Skeletal muscle cell (primary cell): ENCODE measurements around the gene CBLN2.

ENCODE experiments used
- DNase-seq: peaks from one replicate; pipeline ENCODE4 v3.0.0-alpha.2; 2010; ENCODE audit warnings: low read depth
- H3K4me3 ChIP-seq: 2 replicates; pipeline ENCODE4 v1.5.1; 2011; ENCODE audit warnings: low read depth, mild to moderate bottlenecking, control low read depth, low read length, moderate library complexity

Gene CBLN2

DNA sequence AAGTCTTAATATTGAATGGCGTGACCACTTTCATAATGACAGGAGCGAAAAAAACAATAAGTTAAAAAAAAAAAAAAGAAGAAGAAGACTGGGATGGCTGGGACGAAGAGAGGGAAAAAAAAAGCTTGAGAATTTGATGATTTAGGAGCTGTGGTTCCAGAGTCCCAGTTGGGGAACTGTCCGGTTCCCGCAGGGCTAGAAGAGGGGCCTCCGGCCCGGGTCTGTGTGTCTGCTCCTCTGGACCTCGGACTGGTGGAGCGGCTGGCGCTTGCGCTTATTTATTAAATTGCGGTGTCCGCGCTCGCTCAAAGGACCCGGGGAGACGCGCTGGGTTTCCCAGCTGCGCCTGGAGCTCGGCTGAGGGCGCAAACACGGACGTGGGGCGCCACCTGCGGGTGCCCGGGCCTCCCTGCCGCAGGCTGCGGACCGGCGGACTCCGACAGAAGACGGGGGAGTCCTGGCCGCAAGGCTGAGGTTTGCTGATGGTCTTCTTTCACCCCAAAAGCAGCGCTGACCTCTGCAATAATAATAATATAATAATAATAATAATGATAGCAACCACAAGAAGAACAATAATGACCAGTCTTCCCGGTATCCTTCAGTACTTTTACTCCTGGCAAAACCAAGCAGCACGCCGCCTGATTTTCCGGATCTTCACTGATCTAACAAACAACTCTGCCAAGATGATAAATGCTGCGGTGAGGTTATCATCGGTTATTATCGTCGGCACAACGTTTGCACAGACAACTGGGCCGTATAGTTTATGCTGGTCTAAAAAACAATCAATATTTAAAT is at the start of gene CBLN2:
Gene CBLN2, minus strand, starts transcription at position 251 of the 795 bp plus-strand sequence. CDS start 2,182 bp downstream, outside the sequence.
- peak; percentile 7 for DNase-seq
- peak within 1 kb of the TSS; percentile 21 for H3K4me3 ChIP-seq

DNA sequence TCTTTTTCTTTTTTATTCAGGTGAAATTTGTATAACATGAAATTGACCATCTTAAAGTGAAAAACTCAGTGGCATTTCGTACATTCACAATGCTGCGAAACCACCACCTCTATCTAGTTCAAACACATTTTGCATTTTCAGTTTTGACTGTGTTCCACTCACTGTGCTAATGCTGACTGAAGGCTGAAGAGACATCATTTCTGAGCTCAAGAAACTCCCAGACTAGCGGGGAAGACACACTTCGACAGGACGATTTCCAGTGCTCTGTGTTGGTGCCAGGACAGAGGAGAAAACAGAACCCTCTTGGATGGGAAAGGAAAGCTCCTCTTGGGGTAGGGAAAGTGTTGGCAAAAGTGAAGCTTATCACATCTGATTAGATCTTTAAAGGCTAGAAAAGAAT is 44.2 kb upstream of the CBLN2 start:
- no peak for DNase-seq
- H3K4me3 ChIP-seq, result no peak overlapping the region

DNA sequence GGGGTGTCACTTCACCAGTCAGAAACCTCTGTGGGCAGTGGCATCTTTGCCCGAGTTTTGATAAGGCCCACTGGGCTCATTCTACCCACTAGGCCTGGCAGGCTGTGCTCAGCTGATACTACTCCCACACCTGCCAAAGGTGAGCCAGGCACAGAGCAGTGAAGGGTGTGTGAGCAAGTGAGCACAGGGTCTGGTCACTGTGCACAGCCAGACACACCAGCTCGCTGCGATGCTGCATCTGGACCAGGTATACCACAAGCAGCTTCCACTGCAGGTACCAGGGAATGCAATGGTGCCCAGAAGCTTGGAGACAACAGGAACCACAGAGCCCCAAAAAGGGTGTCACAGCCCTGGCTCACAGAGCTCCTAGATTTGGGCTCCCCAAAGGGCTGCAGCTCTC is 40.6 kb upstream of the CBLN2 start:
- H3K4me3 ChIP-seq, result no peak overlapping the region
- DNase-seq, result no peak

DNA sequence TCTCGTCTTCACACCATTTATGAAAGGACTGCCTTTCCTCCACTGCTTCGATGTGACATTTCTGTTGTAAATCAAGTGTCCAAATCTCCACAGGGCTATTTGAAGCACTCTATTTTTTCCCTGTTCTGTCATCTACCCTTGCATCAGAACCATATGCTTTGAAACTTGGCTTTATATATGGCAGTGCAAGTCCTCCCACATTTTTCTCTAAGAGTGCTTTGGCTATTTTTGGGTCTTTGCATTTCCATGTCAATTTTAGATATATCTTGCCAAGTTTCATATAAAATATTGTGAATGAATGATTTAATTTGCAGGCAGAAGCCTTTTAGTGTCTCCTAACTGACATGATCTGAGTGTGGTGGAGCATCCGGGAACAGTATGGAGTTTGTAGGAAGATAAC is 37.8 kb upstream of the CBLN2 start:
- no peak overlapping the region for H3K4me3 ChIP-seq
- DNase-seq, result no peak

DNA sequence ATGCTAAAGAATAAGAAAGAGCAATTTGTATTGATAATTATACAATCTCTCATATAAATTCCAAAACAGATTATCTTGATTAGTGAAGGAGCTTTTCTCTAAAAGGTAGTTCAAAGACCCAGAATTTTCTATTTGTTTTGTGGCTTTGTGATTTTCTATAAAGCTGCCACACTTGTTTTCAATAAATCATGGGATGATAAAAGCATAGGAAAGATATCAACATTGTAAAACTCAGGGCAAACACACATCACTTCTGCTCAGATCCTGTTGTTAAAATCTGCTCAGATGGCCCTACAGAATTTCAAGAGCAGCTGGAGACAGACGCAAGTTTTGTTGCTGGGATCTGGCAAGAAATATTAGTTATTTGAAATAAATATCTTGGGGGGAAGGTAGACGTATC is 28.8 kb upstream of the CBLN2 start:
- no peak overlapping the region for H3K4me3 ChIP-seq
- DNase-seq, result no peak

DNA sequence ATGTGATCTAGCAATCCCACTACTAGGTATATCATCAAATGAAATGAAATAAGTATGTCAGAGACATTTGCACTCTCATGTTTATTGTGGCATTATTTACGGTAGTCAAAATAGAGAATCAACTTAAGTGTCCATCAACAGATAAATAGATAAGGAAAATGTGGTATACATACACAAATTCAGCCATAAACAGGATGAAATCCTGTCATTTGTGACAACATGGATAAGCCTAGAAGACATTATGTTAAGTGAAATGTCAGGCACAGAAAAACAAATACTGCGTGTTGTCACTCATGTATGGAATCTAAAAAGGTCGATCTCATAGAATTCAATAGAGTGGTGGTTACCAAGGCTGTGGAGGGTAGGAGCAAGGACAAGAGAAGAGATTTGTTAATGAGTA is 22.1 kb upstream of the CBLN2 start:
- no peak for DNase-seq
- H3K4me3 ChIP-seq, result no peak overlapping the region

DNA sequence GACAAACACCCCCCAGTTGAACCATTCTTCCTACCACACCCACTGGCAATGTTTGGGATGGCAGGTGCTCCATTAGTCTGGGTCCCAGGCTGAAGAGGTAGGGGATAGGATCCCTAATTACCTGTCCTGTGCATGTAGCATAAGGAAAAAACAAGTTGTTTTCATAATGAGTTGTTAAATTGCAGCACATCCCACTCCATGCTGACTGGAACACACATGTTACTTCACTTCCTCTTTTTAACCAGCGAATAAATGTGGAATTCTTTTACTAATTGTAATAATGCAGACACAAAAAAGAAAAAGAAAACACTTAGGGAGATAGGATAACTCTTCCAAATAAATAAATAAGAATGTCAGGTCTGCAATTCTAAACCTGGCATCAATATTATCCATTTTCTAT is 11.8 kb upstream of the CBLN2 start:
- no peak overlapping the region for H3K4me3 ChIP-seq
- DNase-seq, result no peak

DNA sequence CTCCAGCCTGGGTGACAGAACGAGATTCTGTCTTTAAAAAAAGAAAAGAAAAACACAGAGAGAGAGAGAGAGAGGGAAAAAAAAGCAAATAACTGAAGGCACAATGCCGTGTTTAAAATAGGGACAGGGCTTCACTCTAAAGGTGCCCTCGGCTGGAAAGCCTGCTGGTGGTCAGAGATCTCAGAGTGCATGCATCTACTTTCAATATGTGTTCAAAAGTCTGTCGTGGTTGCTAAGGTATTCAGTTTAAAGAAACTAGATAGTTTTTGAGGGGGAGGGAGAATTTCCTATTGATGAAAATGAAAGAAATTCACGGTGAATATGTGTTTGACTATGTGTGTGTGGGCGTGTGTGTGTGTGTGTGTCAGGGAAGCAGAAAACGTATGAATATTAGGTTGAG is 11.0 kb upstream of the CBLN2 start:
- DNase-seq, result no peak
- H3K4me3 ChIP-seq, result no peak overlapping the region

DNA sequence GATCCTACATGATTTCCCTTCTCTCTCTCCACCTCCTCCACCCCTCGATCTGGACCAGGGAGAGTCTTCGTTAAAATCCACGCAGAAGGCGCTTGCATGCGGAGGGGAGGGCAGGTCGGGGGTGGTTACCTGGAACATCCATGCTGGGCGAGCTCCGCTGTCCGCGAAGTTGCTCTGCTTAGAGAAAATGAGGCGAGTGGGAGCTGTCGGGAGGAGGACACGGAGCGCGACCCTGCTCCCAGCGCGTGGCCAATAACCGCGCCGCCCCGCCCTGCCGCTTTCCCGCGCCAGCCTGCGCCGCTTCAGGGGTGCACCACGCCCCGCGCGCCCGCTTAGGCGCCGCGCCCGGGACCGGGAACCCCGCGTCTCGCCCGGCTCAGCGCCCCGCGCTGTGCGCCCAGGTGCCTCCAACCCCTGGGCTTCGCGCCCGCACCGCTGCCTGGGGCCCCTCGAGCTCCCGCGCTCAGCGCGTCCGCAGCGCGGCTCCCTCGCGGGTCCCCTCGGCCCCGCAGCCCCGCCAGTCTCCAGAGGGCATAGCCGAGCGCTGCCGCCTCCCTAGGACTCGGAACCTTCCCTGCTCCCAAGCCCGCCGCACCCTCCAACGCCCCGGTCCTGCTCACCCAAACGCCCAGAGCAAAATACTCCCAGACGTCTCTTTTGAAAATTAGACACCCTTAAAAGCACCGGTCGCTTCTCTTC is 636 bp downstream of the CBLN2 start:
- H3K4me3 ChIP-seq, result peak overlapping the region; percentile 21
- DNase-seq, result no peak

DNA sequence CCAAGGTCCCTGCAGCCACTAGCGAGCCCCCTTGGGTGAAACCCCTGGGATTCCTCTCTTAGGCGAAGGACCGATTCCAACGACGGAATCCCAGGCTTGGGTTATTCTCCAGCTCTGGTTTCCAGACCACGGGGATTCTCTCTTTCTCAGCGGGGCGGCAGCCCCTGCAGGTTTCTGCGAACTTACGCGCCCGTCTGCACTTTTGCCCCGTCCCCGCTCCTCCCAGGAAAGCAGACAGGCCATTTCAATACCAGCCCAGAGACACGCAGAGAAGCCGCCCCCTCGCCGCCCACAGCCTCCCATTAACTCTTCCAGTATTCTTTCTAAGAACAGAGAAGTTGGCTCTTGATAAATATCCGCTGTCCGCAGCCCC is 1.2 kb downstream of the CBLN2 start:
- peak overlapping the region; percentile 11 for H3K4me3 ChIP-seq

DNA sequence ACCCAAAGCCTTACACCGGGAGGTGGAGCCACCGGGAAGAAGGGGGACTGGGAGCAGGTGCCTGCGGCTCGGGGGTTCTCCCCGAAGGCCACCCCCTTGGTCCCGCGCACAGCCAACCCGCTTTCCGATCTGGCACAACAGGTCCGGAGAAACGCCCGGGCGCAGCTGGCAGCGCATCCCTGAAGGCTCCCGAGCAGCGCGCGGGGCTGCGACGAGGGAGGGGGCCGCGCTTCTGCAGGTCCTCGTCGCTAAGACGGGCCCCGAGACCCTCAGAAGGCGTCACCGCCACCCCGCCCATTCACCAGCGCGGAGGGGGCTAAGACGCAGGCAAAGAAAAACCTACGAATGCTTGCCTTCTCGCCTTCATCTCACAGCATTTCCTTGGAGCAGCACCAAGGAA is 1.8 kb downstream of the CBLN2 start:
- DNase-seq, result no peak
- H3K4me3 ChIP-seq, result no peak overlapping the region

More for the DNA sequence above, 1.2 kb downstream of the CBLN2 start:
- DNase-seq, result no peak

DNA sequence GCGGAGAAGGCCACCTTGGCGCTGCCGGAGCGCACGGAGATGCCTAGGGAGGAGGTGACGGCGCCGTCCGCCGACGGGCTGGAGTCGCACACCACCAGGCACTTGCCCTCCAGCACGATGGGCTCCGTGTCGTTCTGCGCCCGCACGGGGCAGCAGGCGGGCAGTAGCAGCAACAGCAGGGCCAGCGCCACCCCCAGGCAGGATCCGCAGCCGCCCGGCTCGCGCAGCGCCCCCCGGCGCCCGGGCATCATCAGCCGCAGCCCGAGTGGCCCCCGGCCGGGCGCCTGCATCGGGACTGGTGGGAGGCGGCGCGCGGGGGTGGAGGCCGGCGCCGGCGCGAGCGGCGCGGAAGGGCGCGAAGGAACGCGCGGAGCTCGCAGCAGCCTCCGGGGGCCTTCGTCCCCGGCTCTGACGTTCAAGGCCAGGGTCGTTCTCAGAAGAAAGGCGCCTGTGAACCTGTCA is 2.2 kb downstream of the CBLN2 start:
- DNase-seq, result no peak
- no peak overlapping the region for H3K4me3 ChIP-seq

DNA sequence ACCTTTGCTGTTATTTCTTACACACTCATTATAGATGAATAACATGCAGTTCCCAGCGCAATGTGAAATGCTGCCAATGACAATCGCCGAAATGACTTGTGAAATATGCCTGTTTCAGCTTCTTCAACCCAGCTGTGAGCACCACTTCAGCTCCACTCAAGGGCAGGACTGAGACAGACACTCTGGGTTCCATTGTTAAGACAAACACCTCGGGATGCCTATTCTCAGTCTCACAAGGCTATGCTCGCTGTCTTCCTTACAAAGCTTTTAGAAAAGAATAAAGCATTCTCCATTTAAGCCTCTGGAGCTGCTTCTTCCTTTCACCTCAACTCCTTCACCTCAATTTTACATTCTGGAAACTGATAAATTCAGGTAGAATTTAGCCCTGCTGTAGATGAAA is 4.2 kb downstream of the CBLN2 start:
- no peak overlapping the region for H3K4me3 ChIP-seq
- no peak for DNase-seq

DNA sequence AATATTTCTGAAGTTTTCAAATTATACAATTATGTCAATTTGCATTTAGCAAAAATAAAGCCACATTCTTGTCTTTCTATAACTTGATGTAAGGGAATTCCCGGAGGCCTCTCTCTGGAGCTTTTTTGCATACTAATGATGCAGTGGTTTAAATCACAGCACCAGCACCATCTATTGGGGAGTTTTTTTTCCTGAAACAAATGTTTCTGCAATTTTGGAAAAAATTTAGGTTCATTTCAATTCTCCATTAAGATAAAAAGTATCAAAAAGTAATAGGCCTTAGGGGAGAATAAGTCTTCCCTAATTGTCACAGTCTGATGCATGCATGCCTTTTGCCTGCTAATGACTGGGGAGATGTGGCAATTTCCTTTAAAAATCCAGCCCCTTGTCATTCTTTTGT is 13.5 kb downstream of the CBLN2 start:
- H3K4me3 ChIP-seq, result no peak overlapping the region
- DNase-seq, result no peak

DNA sequence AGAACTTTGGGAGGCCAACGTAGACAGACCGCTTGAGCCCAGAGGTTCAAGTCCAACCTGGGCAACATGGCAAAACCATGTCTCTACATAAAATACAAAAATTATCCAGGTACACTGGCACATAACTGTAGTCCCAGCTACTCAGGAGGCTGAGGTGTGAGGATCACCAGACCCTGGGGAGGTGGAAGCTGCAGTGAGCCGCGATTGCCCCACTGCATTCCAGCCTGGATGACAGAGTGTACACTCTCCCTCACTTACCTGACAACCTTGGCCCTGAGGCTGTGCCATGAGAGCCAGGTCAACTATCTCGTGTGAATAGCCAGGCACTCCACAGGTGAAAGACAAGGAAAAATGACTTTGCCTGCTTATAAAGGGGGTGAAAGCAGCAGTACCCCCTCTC is 39.3 kb downstream of the CBLN2 start:
- DNase-seq, result no peak

DNA sequence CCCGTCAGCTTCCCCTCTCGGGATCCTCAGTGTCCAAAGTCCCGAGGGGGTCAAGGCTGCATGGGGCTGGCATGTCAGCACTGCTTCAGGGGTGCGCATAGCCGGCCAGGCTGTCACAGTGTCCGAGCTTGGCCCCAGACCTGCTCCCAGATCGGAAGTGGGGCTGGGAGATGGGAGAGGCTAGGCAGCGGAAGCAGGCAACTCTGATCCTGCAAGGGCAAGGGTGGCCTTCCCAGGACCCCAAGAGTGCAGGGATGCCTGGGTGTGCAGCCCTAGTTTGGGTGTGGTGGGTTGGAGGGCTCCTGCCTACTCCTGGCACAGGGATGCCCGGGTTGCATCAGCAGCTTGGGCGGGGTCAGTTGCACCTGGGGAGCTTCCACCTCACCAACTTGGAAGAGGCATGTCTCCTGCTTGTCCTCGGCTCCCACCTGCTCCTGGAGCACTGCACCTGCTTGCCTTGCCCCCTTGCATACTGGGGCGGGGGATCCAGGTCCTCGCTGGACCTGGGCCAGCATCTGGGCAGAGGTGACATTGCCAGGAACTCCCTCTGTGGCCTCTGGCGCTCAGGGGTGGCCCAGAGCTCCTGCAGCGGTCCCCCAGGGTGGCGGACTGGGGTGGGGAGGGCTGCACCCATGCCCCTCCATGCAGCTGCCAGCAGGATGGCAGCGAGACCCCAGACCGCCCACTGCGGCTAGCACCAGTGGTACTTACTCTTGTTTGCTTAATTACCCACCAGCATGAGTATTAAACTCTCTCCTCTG is 41.3 kb downstream of the CBLN2 start:
- DNase-seq, result no peak

More for the DNA sequence above, 39.3 kb downstream of the CBLN2 start:
- H3K4me3 ChIP-seq, result no peak overlapping the region

DNA sequence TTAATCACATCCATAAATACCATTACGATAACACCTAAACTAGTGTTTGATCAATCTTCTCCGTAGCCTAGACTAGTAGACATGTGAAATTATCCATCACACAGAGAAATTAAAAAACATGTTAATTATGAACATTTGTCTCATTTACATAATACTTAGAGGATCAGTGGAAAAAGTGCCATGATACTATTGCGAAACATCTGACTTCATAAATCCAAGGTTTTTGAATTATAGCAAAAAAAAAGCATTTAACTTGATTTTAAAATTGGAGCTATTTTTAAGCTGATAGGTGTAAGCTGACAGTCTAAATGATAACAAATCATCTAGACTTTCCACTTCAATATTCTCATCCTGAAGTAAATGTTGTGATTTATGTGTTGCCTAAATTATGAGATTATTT is 51.6 kb downstream of the CBLN2 start:
- DNase-seq, result no peak
- no peak overlapping the region for H3K4me3 ChIP-seq

More for the DNA sequence above, 41.3 kb downstream of the CBLN2 start:
- no peak overlapping the region for H3K4me3 ChIP-seq
